ENCODE data around the gene MAML2. TPM values are rescaled to one million over a fixed set of nuclear protein-coding genes. Genes with fewer than 3 reads are reported as not detected.
A peak's percentile ranks its signal among the peaks of the same experiment; 100 is the strongest.
"Not testable (repeated sequence)": the region's sequence is repeated elsewhere in the genome, so short reads cannot be mapped to it uniquely, and the experiment has no call there.

Gene MAML2
- total RNA-seq, 2 donors from 2014 or later = 26.5 to 27.9 TPM

GRCh38 chr11:96188243-96189006 lies 154.6 kb downstream of the MAML2 start:
- DNase-seq (ENCODE audit: low spot score in 2 of 2) (no peak), ATAC-seq (peak; percentile 71 to 72)

GRCh38 chr11:96187822-96188221 lies 155.2 kb downstream of the MAML2 start:
- DNase-seq (ENCODE audit: low spot score in 2 of 2) = peak in 1 of 2 donors; percentile 73
- peak; percentile 61 to 89 for ATAC-seq
- Mint-ChIP-seq H3K36me3 (peaks cover 15 to 32% of the 10 kb centered on the region in 2 donors), H3K9me3 (peaks cover 0 to 8% of the 10 kb centered on the region in 2 donors), H3K27ac (peak overlapping the region; percentile 96 to 97)

More at GRCh38 chr11:96188243-96189006, 154.6 kb downstream of the MAML2 start:
- H3K36me3 Mint-ChIP-seq = peaks cover 15 to 34% of the 10 kb centered on the region in 2 donors
- peak overlapping the region; percentile 96 to 97 for H3K27ac Mint-ChIP-seq
- peaks cover 0 to 8% of the 10 kb centered on the region in 2 donors for H3K9me3 Mint-ChIP-seq

- peak overlapping the region; percentile 96 to 97 for H3K27ac Mint-ChIP-seq
- peaks cover 0 to 2% of the 10 kb centered on the region in 2 donors for H3K9me3 Mint-ChIP-seq
- H3K36me3 Mint-ChIP-seq = peaks cover 13 to 22% of the 10 kb centered on the region in 2 donors
- ATAC-seq (peak; percentile 4 to 14), DNase-seq (ENCODE audit: low spot score in 2 of 2) (no peak)
These were observed 156.2 kb downstream of the MAML2 start for GRCh38 chr11:96186806-96187205.

- H3K9me3 Mint-ChIP-seq = no peaks in the 10 kb centered on the region
- ATAC-seq = no peak
- peaks cover 3 to 10% of the 10 kb centered on the region in 2 donors for H3K36me3 Mint-ChIP-seq
- no peak for DNase-seq (ENCODE audit: low spot score in 2 of 2)
- no peak overlapping the region for H3K27ac Mint-ChIP-seq
These were observed 157.7 kb downstream of the MAML2 start for GRCh38 chr11:96185220-96185768.

GRCh38 chr11:96180937-96181336 lies 162.1 kb downstream of the MAML2 start:
- H3K9me3 Mint-ChIP-seq; DNase-seq (ENCODE audit: low spot score in 2 of 2); H3K27ac Mint-ChIP-seq; ATAC-seq: not testable (repeated sequence)
- peaks cover 19 to 40% of the 10 kb centered on the region in 2 donors for H3K36me3 Mint-ChIP-seq

- Mint-ChIP-seq H3K9me3 (peaks cover 0 to 4% of the 10 kb centered on the region in 2 donors), H3K36me3 (peaks cover 19 to 40% of the 10 kb centered on the region in 2 donors), H3K27ac (peak overlapping the region in 1 of 2 donors; percentile 28)
- ATAC-seq = no peak
- no peak for DNase-seq (ENCODE audit: low spot score in 2 of 2)
These were observed 162.7 kb downstream of the MAML2 start for GRCh38 chr11:96180341-96180740.

- no peak for DNase-seq (ENCODE audit: low spot score in 2 of 2)
- no peak for ATAC-seq
- peaks cover 0 to 4% of the 10 kb centered on the region in 2 donors for H3K9me3 Mint-ChIP-seq
- H3K27ac Mint-ChIP-seq = peak overlapping the region in 1 of 2 donors; percentile 28
- peaks cover 19 to 40% of the 10 kb centered on the region in 2 donors for H3K36me3 Mint-ChIP-seq
These were observed 163.1 kb downstream of the MAML2 start for GRCh38 chr11:96179905-96180304.

GRCh38 chr11:96178887-96179279 lies 164.1 kb downstream of the MAML2 start:
- Mint-ChIP-seq H3K27ac (peak overlapping the region in 1 of 2 donors; percentile 77), H3K9me3 (peaks cover 0 to 4% of the 10 kb centered on the region in 2 donors), H3K36me3 (peaks cover 20 to 40% of the 10 kb centered on the region in 2 donors)
- no peak for ATAC-seq
- no peak for DNase-seq (ENCODE audit: low spot score in 2 of 2)

- H3K36me3 Mint-ChIP-seq = peaks cover 23 to 42% of the 10 kb centered on the region in 2 donors
- DNase-seq (ENCODE audit: low spot score in 2 of 2) (no peak), ATAC-seq (peak; percentile 37 to 73)
- peaks cover 0 to 10% of the 10 kb centered on the region in 2 donors for H3K9me3 Mint-ChIP-seq
- H3K27ac Mint-ChIP-seq = peak overlapping the region; percentile 77 to 94
These were observed 164.7 kb downstream of the MAML2 start for GRCh38 chr11:96178049-96178886.

- Mint-ChIP-seq H3K9me3 (peaks cover 0 to 16% of the 10 kb centered on the region in 2 donors), H3K36me3 (peaks cover 23 to 49% of the 10 kb centered on the region in 2 donors), H3K27ac (peak overlapping the region in 1 of 2 donors; percentile 77)
- ATAC-seq (no peak), DNase-seq (ENCODE audit: low spot score in 2 of 2) (no peak)
These were observed 165.8 kb downstream of the MAML2 start for GRCh38 chr11:96177146-96177545.

GRCh38 chr11:96173906-96174305 lies 169.1 kb downstream of the MAML2 start:
- no peak for DNase-seq (ENCODE audit: low spot score in 2 of 2)
- Mint-ChIP-seq H3K9me3 (peaks cover 0 to 23% of the 10 kb centered on the region in 2 donors), H3K36me3 (peaks cover 23 to 52% of the 10 kb centered on the region in 2 donors), H3K27ac (peak overlapping the region; percentile 34 to 57)
- no peak for ATAC-seq

GRCh38 chr11:96173422-96173821 lies 169.6 kb downstream of the MAML2 start:
- H3K36me3 Mint-ChIP-seq = peaks cover 23 to 47% of the 10 kb centered on the region in 2 donors
- no peak for ATAC-seq
- H3K9me3 Mint-ChIP-seq = peaks cover 0 to 23% of the 10 kb centered on the region in 2 donors
- H3K27ac Mint-ChIP-seq = peak overlapping the region; percentile 34 to 82
- DNase-seq (ENCODE audit: low spot score in 2 of 2) = no peak

- H3K36me3 Mint-ChIP-seq = peaks cover 18 to 39% of the 10 kb centered on the region in 2 donors
- H3K9me3 Mint-ChIP-seq = peaks cover 0 to 23% of the 10 kb centered on the region in 2 donors
- DNase-seq (ENCODE audit: low spot score in 2 of 2) = no peak
- ATAC-seq = no peak
- no peak overlapping the region for H3K27ac Mint-ChIP-seq
These were observed 170.4 kb downstream of the MAML2 start for GRCh38 chr11:96172604-96173003.

GRCh38 chr11:96169250-96169649 lies 173.7 kb downstream of the MAML2 start:
- Mint-ChIP-seq H3K9me3 (peaks cover 0 to 19% of the 10 kb centered on the region in 2 donors), H3K27ac (peak overlapping the region in 1 of 2 donors; percentile 72), H3K36me3 (peaks cover 5 to 26% of the 10 kb centered on the region in 2 donors)
- DNase-seq (ENCODE audit: low spot score in 2 of 2) (no peak), ATAC-seq (no peak)

- ATAC-seq (peak; percentile 50 to 70), DNase-seq (ENCODE audit: low spot score in 2 of 2) (no peak)
- Mint-ChIP-seq H3K9me3 (peaks cover 0 to 16% of the 10 kb centered on the region in 2 donors), H3K27ac (no peak overlapping the region), H3K36me3 (peaks cover under 1 to 23% of the 10 kb centered on the region in 2 donors)
These were observed 174.4 kb downstream of the MAML2 start for GRCh38 chr11:96168623-96169022.

GRCh38 chr11:96167787-96168186 lies 175.2 kb downstream of the MAML2 start:
- no peak for ATAC-seq
- peaks cover 6 to 22% of the 10 kb centered on the region in 2 donors for H3K36me3 Mint-ChIP-seq
- H3K9me3 Mint-ChIP-seq = peaks cover 0 to 8% of the 10 kb centered on the region in 2 donors
- no peak for DNase-seq (ENCODE audit: low spot score in 2 of 2)
- peak overlapping the region in 1 of 2 donors; percentile 3 for H3K27ac Mint-ChIP-seq
